GM18868 (cell line): ENCODE data around the gene ERBIN.
"Not testable (repeated sequence)": the region's sequence is repeated elsewhere in the genome, so short reads cannot be mapped to it uniquely, and the experiment has no call there.

ENCODE experiments used
- ATAC-seq: cut with Tn5 transposase; IDR thresholded peaks from one replicate; pipeline ENCODE4 v1.9.1; 2021; ENCODE audit warnings: mild to moderate bottlenecking, moderate library complexity; ENCODE audit not compliant: unreplicated experiment

ERBIN gene

DNA sequence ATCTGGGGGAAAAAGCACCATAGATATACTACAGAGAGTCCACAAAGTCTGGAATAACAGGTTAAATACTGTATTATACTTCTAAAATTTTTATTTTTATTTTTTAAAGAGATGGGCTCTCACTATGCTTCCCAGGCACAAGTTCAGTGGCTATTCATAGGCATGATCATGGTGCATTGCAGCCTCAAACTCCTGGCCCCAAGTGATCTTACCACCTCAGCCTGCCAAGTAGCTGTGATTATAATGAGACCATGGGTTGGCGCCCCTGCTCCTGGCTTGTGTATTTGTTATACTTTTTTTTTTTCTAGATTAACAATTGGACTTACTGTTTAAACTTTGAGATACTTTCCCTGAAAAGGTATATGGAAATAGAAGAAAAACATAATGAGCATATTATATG, 25.9 kb downstream of the ERBIN start:
- ATAC-seq, result no peak

DNA sequence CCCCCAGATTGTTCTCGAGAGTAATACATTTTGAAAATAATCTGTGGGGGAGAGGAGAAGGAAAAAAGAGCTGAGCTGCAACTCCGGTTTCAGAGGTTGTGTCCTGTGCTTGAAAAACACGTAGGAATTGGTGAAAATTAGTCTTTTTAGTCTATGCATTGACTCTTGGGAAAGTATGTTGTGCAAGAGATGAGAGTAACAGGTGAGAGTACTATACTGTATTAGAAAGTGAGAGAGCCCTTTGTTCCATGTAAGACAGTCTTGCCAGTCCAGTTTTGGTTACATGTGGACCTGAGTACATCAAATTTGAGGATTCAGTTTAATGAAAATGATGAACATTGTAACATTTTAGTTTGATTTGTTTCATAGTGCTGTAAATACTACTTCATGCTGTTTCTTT, 27.8 kb downstream of the ERBIN start:
- no peak for ATAC-seq

DNA sequence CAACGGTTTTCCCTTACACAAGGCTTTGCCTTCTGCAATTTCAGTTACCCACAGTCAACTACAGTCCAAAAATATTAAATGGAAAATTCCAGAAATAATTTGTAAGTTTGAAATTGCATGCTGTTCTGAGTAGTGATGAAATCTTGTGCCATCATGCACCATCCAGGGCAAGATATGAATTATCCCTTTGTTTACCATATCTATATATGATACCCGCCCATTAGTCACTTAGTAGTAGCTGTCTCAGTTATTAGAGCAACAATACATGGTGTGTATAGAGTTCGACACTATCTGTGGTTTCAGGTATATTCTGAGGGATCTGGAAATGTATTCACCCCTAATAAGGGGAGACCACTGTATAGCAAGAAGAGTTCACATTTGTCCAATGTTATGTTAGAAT, 29.4 kb downstream of the ERBIN start:
- no peak for ATAC-seq

DNA sequence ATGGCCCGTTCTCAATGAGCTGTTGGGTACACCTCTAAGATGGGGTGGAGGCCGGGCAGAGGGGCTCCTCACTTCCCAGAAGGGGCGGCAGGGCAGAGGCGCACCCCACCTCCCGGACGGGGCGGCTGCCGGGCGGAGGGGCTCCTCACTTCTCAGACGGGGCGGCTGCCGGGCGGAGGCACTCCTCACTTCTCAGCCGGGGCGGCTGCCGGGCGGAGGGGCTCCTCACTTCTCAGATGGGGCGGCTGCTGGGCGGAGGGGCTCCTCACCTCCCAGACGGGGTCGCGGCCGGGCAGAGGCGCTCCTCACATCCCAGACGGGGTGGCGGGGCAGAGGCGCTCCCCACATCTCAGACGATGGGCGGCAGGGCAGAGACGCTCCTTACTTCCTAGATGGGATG, 31.3 kb downstream of the ERBIN start:
- not testable (repeated sequence) for ATAC-seq

DNA sequence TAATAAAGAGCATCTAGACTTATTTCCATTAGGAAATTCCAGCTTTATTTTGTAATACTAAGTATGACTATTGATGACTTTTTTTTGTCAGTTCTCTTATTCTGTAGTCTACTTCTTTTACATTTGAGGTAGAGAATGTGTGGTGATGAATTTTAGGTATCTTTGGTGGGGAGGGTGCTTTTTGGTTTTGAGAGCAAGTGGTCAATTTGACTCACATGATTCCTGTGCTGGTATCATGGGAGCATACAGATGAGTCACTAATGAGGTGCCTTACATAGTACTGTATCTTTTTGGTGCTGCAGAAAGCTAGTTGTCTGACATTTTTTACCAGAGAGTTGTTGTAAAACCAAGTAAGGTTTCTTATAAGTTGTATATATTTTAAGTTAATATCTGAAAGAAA, 35.3 kb downstream of the ERBIN start:
- peak; percentile 97 for ATAC-seq

DNA sequence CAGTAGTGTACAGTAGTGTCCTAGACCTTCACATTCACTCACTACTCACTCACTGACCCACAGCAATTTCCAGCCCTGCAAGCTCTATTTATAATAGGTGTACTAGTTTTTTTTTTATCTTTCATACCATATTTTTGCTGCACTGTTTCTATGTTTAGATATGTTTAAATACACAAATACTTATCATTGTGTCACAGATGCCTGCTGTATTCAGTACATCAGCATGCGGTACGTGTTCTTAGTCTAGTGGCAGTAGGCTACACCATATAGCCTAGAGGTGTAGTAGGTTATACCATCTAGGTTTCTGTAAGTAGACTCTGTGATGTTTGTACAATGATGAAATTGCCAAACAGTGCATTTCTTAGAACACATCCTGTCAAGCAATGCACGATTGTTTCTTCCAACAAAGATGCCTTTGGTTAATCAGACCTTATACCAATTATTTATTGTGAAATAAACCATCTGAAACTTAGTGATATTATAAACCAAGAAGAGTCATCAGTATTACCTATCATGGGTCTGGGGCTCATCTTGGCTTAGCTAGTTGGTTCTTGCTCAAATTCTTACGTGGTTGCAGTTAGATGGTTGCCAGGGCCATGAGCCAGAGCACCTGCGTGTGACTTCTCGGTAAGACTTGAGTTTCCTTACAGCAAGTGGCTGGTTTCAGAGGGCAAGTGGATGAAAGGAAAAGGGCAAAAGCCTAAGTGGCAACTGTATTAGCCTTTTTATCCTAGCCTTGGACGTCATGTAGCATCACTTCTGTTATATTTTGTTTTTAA, 41.1 kb downstream of the ERBIN start:
- no peak for ATAC-seq

DNA sequence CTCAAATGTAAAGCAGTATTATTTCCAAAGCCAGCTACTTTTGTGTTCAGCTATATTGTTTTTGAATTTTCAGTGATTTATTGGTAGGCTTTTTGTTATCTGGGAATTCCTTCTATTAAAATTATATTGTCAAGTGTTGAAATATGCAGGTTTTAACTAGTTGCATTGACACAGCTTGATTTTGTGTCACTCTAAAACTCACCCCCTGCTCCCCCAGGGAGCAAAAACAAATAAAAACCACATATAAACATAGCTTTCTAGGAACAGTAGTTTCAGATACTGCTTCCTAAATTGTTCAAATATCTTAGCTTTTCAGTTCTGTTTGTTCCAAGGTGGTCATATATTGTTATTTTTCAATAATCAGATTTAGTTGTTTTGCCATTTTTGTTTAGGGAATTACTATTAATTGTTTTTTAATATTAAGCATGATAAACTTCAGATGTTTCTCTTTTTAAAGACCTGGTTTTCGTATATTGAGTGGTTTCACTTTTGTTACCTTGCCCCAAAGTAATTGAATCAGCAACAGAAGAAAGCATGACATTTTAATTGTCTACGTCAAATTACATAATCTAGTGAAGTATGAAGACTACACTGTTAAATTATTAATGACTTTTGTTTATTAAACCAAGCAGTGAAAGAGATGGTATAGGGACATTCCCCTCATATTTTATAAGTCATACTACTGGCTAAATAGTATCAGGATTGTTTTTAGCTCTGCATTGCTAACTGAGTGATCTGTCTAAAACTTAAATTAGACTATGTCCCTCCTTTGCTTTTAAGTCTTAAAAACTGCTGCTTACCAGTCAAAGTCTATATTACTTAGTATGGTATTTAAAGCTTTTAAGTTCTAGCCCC, 43.4 kb downstream of the ERBIN start:
- no peak for ATAC-seq

DNA sequence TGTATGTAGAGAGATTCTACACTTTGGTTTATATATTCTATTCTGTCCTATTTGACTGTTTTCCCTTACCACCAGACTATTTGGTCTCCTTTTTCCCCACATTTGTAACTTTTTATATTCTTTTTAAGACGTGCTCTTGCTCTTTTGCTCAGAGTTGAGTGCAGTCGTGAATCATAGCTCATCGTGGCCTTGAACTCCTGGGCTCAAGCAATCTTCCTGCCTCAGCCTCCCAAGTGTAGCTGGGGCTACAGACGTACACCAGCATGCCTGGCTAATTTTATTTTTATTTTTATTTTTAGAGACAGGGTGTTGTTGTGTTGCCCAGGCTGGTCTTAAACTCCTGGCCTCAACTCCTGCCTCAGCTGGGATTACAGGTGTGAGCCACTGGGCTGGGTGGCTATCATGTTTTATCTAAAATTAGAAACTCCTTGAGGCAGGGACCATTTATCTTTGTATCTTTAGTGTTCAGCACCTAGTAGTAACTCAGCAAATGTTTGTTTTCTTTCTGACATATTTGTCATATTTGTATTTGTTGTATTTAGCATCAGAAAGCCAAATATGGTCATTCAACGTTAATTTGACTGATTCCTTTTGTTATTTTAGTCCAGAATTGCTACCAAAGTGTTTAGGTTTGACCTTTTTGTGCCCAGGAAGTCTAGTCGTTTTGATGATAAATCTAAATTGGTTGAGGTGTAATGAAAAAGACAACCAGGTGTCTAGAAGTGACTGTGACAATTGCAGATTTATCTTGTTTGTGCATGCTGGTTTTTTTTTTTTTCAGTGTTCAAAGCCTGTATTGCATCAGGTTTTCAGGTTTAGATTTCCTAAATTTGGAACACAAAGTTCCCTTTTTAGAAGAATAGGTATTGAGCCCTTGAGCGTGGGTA, 44.3 kb downstream of the ERBIN start:
- ATAC-seq, result no peak

DNA sequence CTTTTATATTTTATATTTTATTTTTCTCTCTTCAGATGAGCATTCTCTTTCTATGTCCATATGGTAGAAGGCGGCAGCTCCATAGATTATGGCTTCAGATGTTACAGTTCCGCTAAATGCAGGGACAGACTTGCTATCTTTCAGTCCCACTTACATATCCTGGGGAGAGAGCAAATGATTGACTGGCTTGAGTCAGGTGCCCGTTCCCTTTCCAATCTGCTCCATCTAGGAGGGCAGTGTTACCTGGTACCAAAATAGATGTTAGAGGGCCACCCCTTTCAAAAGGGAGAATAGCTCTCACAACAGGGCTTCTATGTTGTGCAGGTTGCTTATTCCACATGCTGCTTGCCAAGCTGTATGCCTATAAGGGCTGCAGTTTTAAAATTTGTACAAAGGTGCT, 45.3 kb downstream of the ERBIN start:
- no peak for ATAC-seq

DNA sequence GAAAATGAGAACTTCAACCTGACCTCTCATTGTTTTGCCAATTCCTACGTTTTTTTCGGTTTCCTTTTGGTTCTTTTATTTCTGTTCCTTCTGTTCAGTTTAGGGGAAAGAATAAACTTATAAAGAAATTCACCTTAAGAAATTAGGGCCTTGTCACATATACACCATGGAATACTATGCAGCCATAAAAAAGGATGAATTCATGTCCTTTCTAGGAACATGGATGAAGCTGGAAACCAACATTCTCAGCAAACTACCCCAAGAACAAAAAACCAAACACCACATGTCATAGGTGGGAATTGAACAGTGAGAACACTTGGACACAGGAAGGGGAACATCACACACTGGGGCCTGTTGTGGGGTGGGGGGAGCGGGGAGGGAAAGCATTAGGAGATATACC, 46.5 kb downstream of the ERBIN start:
- not testable (repeated sequence) for ATAC-seq

DNA sequence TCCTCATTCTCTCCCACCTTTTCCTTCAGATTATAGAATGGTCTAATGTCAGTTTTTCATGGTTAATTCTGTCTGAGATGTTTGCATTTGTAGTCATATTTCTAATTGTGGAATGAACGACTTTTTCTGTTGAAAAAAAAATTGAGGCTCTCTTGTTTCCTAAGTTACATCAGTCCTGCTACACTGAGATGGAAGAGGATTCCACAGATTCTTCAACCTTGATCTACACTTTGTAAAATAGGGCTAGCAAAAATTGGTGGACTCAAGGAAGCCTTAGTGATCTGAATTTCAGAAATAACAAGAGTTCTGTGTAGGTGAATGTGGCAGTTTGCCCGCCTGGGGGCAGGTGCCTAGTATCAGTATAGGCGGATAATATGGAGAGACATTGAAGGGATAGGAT, 51.9 kb downstream of the ERBIN start:
- ATAC-seq, result no peak

DNA sequence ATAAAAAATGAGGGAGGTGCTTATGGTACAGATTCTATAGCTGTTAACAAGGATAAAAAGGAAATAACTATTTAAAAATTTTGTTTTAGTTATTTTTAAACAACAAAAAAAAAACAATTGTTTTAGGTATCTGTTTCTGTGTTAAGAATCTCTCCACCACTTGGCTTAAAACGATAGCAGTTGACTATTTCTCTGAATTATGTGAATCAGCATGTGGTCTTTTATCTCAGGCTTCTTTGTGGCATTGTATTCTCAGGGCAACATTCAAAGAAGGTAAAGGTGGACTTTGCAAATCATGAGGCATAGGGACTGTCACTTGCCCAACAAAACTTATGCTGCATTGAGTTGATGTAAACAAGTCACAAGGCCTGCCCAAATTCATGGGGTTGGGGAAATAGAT, 55.2 kb downstream of the ERBIN start:
- ATAC-seq, result no peak

DNA sequence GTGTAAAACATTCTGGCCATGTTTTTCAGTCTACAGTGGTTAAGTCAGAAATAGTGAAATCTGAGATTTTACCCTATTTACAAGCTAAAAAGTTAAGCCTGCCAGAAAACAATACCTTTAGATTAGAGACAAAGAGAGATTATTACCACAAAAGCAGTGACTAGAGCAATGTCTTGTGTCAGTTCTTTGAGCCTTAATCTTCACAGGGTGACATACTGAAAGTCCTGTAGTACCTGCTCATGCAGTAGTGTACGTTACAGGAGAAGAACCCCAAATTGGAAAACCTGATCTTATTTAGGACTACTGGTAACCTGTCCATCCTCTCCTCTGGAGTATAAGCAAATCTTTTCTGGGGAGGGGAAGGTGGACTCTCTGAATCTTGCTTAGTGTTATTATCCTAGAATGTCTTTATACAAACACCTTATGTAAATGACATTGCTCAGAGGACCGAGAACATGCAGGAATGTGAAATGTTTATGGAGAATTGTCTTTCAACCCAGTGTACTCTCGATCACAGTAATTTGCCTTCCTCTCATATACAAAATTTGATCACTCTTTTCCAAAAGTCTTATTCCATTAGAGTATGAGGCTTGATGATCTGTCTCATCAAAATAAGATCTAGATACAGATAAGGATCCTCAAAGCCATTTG, 55.7 kb downstream of the ERBIN start:
- ATAC-seq, result no peak

DNA sequence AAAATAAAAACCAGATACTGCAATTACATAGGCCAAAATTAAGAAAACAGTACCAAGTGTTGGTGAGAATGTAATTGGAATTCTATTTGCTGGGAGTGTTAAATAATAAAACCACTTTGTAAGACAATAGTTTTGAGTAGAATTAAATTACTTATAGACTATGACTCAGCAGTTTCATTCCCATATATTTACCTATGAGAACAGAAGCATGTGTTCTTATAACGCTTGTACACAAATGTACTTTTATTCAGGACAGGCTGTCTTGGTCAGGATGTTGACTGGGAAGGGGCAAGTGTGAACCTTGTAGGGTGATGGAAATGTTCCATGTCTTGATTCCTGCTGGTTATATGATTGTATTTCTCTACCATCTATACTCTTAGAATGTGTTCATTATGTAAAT, 56.3 kb downstream of the ERBIN start:
- ATAC-seq, result no peak

DNA sequence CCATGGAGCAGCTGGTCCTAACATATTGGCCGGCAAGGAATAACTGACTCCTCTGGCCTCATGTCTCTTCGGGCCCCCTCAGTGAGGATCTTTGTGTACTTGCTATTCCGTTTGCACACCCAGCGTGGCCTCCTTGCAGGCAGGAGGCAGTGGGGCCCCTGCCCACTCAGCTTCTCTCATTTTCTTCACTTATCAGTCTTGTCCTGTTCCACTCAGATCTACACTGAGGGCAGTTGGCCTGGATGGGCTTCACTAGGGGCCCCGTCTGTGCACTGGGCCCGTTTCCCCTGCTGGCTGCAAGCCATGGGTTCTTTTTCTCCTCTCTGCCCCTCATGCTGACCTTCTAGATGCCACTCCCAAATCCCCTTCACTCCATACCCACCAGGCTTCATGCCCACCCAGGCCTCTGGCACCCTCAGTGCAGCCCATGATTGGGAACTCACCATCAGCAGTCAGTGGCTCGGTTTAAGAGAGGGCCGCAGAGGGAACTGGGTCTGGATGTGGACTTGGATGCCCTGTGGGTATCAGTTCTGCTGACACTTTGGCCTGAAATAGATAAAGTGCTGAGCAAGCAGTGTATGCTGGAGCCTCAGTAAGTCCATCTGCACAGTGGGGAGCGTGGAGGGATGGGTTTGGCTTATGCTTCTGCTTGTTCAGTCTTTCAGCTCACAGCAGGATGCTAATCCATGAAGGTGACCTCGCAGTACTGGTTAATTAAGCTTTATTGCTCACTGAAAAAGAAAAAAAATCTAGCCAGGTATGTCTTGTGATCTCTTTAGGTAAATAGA, 57.9 kb downstream of the ERBIN start:
- no peak for ATAC-seq

DNA sequence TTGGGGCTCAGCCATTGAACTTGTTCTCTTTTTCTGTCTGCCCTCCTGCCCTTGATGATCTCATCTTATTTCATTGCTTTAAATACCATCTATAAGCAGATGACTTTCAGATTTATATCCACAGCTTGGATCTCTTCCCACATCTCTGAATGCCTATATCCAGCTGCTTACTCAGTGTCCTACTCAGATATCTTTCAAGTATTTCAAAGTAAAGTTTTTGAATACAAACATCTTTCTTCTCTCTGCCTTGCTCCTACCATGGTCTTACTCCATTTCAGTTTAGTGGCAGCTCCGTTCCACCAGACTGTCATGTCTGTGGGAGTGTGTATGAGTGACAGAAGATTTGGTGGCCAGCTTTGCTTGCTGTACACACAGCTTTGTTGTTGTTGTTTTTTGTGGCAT, 59.7 kb downstream of the ERBIN start:
- ATAC-seq, result no peak

DNA sequence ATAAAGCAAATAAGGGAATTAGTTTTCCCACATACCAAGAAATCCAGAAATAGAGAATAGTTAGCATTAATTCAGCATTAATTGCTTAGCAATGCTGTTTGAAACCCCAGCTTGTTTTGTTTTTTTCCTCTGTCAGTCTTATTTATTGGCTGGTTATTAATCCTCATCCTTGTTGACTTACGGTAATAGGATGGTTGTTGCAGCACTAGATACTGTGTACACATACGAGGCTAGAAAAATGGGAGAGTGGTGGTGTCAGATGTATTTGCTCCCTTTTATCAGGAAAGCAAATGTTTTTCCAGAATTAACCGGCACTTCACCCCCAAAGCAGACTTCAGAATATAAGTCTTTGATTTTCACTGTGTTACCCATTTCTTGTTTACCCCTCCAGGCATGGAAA, 60.4 kb downstream of the ERBIN start:
- no peak for ATAC-seq

DNA sequence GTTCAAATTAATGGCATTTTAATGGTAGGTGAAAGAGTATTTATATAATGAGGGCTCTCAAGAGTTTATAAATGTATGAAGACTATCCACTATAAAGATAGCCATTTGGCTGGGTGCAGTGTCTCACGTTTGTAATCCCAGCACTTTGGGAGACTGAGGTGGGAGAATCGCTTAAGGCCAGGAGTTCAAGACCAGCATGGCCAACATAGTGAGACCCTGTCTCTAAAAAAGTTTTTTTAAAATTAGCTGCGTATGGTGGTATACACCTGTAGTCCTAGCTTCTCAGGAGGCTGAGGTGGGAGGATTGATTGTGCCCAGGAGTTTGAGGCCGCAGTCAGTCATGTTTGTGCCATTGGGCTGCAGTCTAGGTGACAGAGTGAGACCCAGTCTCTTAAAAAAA, 61.6 kb downstream of the ERBIN start:
- no peak for ATAC-seq

DNA sequence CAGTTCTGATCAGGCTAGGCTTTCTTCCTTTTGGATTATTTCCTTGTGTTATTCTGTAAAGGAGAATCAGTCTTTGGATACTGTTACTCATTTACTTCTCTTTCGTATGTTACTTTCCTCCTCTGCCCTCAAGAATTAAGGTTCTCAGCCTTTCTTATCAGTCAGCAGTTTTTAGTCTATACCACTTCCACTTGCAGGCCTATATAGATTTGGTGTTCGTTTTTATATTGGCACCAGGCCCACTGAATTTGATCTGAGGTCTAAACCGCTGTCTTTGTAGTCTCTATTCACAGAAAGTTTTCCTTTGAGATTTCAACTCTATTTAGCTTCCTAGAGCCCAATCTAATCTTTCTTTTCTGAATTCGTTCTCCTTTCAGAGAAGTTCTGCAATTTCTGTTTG, 62.8 kb downstream of the ERBIN start:
- ATAC-seq, result no peak

DNA sequence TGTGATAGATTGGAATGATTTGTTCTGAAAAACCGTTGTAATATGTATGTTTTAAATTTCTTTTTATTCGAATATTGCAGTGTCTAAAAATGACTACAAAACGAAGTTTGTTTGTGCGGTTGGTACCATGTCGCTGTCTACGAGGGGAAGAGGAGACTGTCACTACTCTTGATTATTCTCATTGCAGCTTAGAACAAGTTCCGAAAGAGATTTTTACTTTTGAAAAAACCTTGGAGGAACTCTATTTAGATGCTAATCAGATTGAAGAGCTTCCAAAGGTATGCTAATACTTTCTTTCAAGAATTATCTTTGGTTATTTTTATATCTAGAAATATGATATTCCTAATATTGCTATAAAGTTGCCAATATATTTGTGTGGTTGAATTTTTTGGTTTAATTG, 66.3 kb downstream of the ERBIN start:
- no peak for ATAC-seq
